ENCODE data around the gene RNF145. TPM values are rescaled to one million over a fixed set of nuclear protein-coding genes. Genes with fewer than 3 reads are reported as not detected.
"Not testable (repeated sequence)": the region's sequence is repeated elsewhere in the genome, so short reads cannot be mapped to it uniquely, and the experiment has no call there.

The RNF145 gene
- total RNA-seq, 1 donor from 2014 or later, result 47.4 TPM

DNA sequence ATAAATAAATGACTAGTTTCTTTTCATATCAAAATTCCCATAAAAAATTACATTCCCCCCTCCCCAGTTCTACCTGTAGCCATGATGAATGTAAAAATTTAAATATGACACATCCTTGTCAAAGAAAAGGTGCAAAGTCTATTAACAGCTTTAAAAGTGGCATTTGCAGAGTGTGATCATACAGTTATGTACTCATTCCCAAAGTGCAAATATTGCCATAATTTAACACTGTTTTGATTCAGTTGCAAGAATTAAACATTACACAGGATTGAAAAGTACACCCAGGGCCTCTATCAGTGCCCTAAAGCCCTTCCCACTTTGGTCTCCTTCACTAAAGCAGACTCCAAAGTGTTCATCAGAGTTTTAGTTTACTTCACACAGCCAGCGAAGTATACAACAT, 51.8 kb downstream of the RNF145 start:
- DNase-seq, result no peak

- peak; percentile 30 for DNase-seq
These were observed 52.7 kb downstream of the RNF145 start for GRCh38 chr5:159156426-159157238.

DNA sequence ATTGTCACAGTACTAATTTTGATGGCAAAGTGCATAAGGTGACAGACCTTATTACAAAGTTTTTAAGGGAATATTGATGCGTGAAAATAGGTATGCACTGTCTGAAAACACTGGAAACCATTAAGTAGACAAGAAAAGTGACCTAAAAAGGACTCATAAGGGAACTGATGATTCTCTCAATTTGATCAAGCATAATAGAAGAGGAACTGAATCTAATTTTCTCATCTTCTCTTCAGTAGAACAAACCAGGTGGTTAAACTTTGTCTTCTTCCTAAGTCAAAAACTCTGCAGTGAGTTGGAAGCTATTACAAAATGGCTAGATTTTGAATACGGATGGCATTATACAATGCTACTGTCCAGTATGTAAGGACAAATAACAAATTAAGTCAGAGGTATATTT, 53.4 kb downstream of the RNF145 start:
- no peak for DNase-seq

DNA sequence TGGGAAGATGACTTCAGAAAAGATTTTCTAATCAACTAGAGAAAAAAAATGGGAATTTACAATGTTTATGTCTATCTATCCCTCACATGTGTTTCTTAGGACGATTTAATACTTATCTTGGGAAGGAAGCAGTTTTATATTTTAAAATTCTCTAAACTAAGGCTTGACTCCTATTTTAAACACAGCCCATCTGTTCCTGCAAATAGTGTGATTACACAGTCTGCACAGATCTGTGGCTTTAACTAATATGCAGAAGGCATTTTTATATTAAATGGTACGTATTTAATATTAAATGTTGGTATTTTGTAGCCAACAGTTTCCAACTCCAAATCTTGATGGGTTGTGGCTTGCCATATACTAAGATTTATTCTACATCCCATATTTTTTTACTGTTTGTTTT, 56.5 kb downstream of the RNF145 start:
- DNase-seq, result no peak

DNA sequence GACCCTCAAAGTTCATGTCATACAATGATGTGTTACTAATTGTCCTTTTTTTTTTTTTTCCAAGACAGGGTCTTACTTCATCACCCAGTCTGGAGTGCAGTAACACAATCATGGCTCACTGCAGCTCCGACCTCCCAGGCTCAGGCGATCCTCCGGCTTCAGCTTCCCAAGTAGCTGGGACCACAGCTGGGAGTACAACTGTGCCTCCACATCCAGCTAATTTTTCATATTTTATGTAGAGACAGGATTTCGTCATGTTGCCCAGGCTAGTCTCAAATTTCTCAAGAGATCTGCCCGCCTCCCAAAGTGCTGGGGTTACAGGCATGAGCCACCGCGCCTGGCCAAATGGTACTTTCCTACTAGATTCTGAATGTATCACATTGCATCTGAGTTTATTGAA, 60.3 kb downstream of the RNF145 start:
- DNase-seq, result no peak

- DNase-seq, result no peak
These were observed 61.4 kb downstream of the RNF145 start for GRCh38 chr5:159147976-159148375.

DNA sequence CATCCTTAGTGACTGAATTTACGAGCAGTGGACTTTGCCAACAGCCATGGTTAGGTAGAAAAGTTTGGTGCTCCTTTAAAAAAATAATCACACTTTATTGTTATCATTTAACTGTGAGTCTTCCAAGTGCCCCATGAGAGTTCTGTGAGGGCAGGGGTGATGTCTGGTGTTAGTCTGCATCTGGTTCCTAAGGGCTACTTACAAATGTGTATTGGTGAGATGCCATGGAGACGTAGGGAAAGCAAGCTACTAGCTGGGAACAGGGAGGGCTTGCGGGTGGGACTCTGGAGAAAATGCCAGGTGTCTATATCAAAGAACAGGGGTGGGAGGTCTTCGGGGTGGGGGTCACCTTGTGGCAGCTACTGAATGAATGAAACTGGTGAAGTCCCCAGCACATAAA, 62.5 kb downstream of the RNF145 start:
- no peak for DNase-seq

GRCh38 chr5:159145160-159145559, 64.2 kb downstream of the RNF145 start:
- DNase-seq, result not testable (repeated sequence)

DNA sequence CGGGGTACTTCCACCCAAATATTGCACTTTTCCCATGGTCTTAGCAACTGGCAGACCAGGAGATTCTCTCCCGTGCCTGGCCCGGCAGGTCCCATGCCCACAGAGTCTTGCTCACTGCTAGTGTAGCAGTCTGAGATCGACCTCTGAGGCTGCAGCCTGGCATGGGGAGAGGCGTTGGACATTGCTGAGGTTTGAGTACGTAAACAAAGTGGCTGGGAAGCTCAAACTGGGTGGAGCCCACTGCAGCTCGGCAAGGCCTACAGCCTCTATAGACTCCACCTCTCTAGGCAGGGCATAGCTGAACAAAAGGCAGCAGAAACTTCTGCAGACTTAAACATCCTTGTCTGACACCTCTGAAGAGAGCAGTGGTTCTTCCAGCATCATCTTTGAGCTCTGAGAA, 69.6 kb downstream of the RNF145 start:
- no peak for DNase-seq

DNA sequence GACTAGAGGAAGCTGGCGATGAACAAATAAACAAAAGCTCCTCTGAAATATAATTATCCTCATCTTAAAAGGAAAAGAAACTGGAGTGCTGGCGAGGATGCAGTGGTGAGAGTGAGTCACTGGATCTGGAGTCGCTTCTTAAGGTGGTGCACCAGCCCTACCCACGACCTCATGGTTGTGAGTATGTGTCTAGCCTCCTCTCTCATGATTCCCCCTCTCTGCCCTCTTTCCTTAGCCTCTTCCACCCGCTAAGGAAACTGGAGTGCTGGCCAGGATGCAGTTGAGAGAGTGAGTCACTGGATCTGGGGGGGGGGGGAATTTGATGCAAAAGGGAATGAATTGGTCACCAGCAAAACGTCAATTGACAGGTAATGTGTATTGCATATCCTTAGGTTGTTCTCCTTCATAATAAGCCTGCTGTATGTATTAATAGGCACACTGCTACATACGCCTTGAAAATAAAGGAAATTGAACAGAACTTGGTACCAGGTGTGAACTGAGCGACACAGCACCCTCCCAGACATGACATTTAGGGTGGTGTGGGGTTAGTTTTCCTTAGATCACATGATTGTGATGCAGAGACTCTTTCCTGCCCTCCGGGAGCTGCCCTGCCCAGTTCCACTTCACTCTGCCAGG, 73.3 kb downstream of the RNF145 start:
- no peak for DNase-seq

DNA sequence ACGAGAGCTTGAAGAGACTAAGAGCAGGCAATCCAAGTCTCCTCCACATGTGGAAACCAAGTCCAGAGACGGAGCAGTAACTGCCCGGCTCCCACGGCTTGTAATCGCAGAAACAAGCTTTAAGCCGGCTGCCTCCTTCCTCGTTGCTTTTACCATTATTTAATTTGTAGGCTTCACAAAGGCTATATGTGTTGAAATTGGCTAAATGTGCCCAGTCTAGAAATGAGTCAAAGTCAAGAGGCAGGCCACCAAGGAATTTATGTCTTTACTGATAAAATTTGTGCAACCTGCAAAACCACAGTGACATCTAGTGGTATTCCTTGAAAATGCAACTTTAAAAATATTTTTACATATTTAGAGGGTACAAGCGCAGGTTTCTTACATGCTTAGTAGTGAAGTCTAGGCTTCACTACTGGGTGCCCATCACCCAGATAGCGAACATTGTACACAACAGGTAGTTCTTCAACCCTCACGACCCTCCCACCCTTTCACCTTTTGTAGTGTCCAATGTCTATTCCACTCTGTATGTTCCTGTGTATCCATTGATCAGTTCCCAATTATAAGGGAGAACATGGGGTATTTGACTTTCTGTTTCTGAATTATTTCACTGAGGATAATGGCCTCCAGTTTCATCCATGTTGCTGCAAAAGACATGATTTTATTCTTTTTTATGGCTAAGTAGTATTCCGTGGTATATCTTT, 76.2 kb downstream of the RNF145 start:
- peak; percentile 39 for DNase-seq

- no peak for DNase-seq
These were observed 76.8 kb downstream of the RNF145 start for GRCh38 chr5:159132429-159133040.

GRCh38 chr5:159131951-159132350, 77.4 kb downstream of the RNF145 start:
- DNase-seq, result no peak

DNA sequence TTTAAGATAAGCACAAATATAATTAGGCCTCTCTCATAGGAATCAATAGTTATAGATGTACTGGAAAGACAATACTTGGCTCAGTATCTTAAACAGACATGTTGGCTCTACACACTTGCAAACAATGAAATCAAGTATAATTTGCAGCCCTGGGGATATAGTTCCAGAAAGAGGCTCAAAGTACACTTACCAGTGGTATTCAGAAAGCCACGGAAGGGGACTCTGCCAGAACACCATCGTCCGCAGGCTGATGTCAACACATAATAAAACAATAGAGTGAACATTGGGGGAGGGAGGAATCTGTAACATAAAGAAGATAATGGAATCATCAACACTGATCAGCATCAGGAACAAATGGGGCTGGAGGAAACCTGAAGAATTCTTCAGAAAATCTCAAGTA, 78.5 kb downstream of the RNF145 start:
- DNase-seq, result peak; percentile 51

DNA sequence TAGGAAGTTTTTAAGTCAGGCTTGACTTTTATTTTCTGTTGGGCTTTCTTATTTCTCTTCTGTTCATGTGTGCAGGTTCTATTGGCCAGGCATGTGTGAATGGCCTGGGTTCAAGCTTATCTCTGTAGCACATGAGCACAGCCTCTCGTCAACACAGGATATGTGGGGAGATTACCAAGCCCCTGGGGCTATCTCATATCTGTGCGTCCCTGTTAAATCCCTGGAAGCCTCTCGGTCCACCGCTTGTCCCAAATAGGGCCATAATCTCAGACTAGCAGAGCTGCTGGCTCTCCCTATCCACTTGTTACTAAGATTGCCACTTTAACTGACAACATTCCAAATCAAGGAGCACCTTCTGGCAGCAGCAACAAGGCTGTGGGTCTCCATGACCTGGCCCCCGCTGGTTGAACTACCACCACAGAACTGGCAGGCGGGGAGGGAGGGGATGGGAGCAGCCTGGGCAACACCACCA, 81.2 kb downstream of the RNF145 start:
- no peak for DNase-seq

- DNase-seq, result no peak
These were observed 85.7 kb downstream of the RNF145 start for GRCh38 chr5:159123700-159124099.

GRCh38 chr5:159123189-159123588, 86.2 kb downstream of the RNF145 start:
- DNase-seq, result no peak

- no peak for DNase-seq
These were observed 88.3 kb downstream of the RNF145 start for GRCh38 chr5:159121061-159121460.

- no peak for DNase-seq
These were observed 88.9 kb downstream of the RNF145 start for GRCh38 chr5:159120446-159120845.

- DNase-seq, result not testable (repeated sequence)
These were observed 89.5 kb downstream of the RNF145 start for GRCh38 chr5:159119842-159120241.

DNA sequence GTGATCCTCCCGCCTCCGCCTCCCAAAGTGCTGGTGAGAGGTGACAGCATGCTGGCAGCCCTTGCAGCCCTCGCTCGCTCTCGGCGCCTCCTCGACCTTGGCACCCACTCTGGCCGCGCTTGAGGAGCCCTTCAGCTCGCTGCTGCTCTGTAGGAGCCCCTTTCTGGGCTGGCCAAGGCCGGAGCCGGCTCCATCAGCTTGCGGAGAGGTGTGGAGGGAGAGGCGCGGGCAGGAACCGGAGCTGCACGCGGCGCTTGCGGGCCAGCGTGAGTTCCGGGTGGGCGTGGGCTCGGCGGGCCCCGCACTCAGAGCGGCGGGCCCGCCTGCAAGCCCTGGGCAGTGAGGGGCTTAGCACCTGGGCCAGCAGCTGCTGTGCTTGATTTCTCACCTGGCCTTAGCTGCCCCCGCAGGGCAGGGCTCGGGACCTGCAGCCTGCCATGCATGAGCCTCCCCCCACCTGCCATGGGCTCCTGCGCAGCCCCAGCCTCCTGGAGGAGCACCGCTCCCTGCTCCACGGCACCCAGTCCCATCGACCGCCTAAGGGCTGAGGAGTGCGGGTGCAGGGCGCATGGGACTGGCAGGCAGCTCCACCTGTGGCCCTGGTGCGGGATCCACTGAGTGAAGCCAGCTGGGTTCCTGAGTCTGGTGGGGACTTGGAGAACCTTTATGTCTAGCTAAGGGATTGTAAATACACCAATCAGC, 90.2 kb downstream of the RNF145 start:
- DNase-seq, result not testable (repeated sequence)

- no peak for DNase-seq
These were observed 95.9 kb downstream of the RNF145 start for GRCh38 chr5:159113405-159113804.
